Keratinocyte (primary cell): ENCODE results near the gene CD160. TPM values are rescaled to one million over a fixed set of nuclear protein-coding genes. Genes with fewer than 3 reads are reported as not detected.
"Not testable (repeated sequence)": the region's sequence is repeated elsewhere in the genome, so short reads cannot be mapped to it uniquely, and the experiment has no call there.

Experiments
- DNase-seq: peaks from one replicate; pipeline ENCODE4 v3.0.0-alpha.2; 2011; ENCODE audit warnings: low read depth, missing footprints, low spot score
- FAIRE-seq: peaks from 2 replicates; lab custom pipeline; 2011; peaks lifted over from hg19 to GRCh38; lab: Jason Lieb, UNC
- H2AFZ ChIP-seq: 2 replicates; pipeline ENCODE4 v1.6.0; 2012; ENCODE audit warnings: low read length, control low read depth, inconsistent platforms; ENCODE audit not compliant: control insufficient read depth
- H3K27ac ChIP-seq: 2 replicates; pipeline ENCODE4 v1.5.1; 2011; ENCODE audit warnings: low read length; ENCODE audit not compliant: control insufficient read depth, insufficient read depth
- H3K27me3 ChIP-seq: 3 replicates; pipeline ENCODE4 v1.6.0; 2011; ENCODE audit warnings: low read length; ENCODE audit not compliant: control insufficient read depth, insufficient read depth; ENCODE audit errors: extremely low read depth
- H3K36me3 ChIP-seq, 2 experiments: 2 replicates in 1 of 2; 3 replicates in 1 of 2; pipeline ENCODE4 v1.5.1; 2011; ENCODE audit warnings: low read length in 2 of 2, mild to moderate bottlenecking in 1 of 2; ENCODE audit not compliant: control insufficient read depth in 2 of 2, insufficient read depth in 2 of 2; ENCODE audit errors: extremely low read depth in 1 of 2
- H3K4me1 ChIP-seq: 3 replicates; pipeline ENCODE4 v1.5.1; 2011; ENCODE audit warnings: low read length; ENCODE audit not compliant: control insufficient read depth, insufficient read depth; ENCODE audit errors: extremely low read depth
- H3K4me2 ChIP-seq: 3 replicates; pipeline ENCODE4 v1.6.0; 2011; ENCODE audit warnings: low read depth, low read length; ENCODE audit not compliant: control insufficient read depth, insufficient read depth; ENCODE audit errors: extremely low read depth
- H3K4me3 ChIP-seq, 3 experiments: fragments of 200-600 bp in 1 of 3; sonication (generic) in 1 of 3; 2 replicates in 2 of 3; 3 replicates in 1 of 3; pipeline ENCODE4 v1.5.1; 2011 to 2016; ENCODE audit warnings: low read length in 3 of 3, mild to moderate bottlenecking in 3 of 3, control low read depth in 2 of 3, inconsistent platforms in 1 of 3, low read depth in 1 of 3, mixed read lengths in 1 of 3, mixed run types in 1 of 3, moderate library complexity in 1 of 3; ENCODE audit not compliant: control insufficient read depth in 2 of 3, insufficient read depth in 2 of 3; ENCODE audit errors: extremely low read depth in 1 of 3
- H3K79me2 ChIP-seq: 2 replicates; pipeline ENCODE4 v1.6.0; 2012; ENCODE audit warnings: low read length; ENCODE audit not compliant: control insufficient read depth, insufficient read depth
- H3K9ac ChIP-seq: 3 replicates; pipeline ENCODE4 v1.6.0; 2011; ENCODE audit warnings: low read length; ENCODE audit not compliant: control insufficient read depth, insufficient read depth; ENCODE audit errors: extremely low read depth
- H3K9me1 ChIP-seq: 3 replicates; pipeline ENCODE4 v1.6.0; 2011; ENCODE audit warnings: low read length; ENCODE audit not compliant: control insufficient read depth, insufficient read depth; ENCODE audit errors: extremely low read depth
- H3K9me3 ChIP-seq: 2 replicates; pipeline ENCODE4 v1.5.1; 2012; ENCODE audit warnings: low read depth, low read length; ENCODE audit not compliant: control insufficient read depth
- H4K20me1 ChIP-seq: 3 replicates; pipeline ENCODE4 v1.6.0; 2011; ENCODE audit warnings: low read length; ENCODE audit not compliant: control insufficient read depth, insufficient read depth; ENCODE audit errors: extremely low read depth
- dilution Hi-C: fragments of 300-500 bp; cut with MboI; formaldehyde crosslinking; loops from one replicate; pipeline ENCODE4 v1.7.0; 2020; ENCODE audit warnings: low sequenced_read_pairs; ENCODE audit not compliant: extremely low pct_ligation_motif_present
- polyA plus RNA-seq, 5 experiments: library from polyadenylated mRNA; depleted of rRNA in 3 of 5; stranded (reverse) in 3 of 5; stranded (forward) in 1 of 5; unstranded in 1 of 5; fragments of >200 nt; gene quantifications; 1 replicate in 1 of 5; 2 replicates in 3 of 5; 3 replicates in 1 of 5; pipeline versions ENCODE4 v1.2.1 to v1.2.3, GENCODE V29; 2011 to 2012; ENCODE audit warnings: missing spikeins in 2 of 5, low read depth in 1 of 5, low replicate concordance in 1 of 5

Gene CD160
- polyA plus RNA-seq, 1 donor (not counting 4 experiments of a cell fraction or from before 2014, with no cell fraction given) = not detected

- H3K4me3 ChIP-seq, H3K36me3 ChIP-seq, H3K9me3 ChIP-seq, H3K79me2 ChIP-seq, H3K9me1 ChIP-seq, H3K4me1 ChIP-seq, DNase-seq, dilution Hi-C loops, H3K27me3 ChIP-seq, H3K27ac ChIP-seq, H4K20me1 ChIP-seq, H3K9ac ChIP-seq, FAIRE-seq, H3K4me2 ChIP-seq, H2AFZ ChIP-seq: not testable (repeated sequence)
Measured at GRCh38 chr1:145764231-145764940, 45.1 kb downstream of the CD160 start.

GRCh38 chr1:145765127-145765526 is 45.8 kb downstream of the CD160 start:
- H3K4me2 ChIP-seq, H2AFZ ChIP-seq, H3K4me1 ChIP-seq, H3K79me2 ChIP-seq, H4K20me1 ChIP-seq, H3K36me3 ChIP-seq, H3K27ac ChIP-seq, dilution Hi-C loops, H3K27me3 ChIP-seq, DNase-seq, H3K9me3 ChIP-seq, H3K4me3 ChIP-seq, H3K9ac ChIP-seq, H3K9me1 ChIP-seq, FAIRE-seq: not testable (repeated sequence)

GRCh38 chr1:145765585-145766360 is 46.5 kb downstream of the CD160 start:
- H3K27ac ChIP-seq, H3K9ac ChIP-seq, DNase-seq, H3K4me3 ChIP-seq, H3K4me2 ChIP-seq, H3K4me1 ChIP-seq, H2AFZ ChIP-seq, H3K36me3 ChIP-seq, FAIRE-seq, H4K20me1 ChIP-seq, H3K27me3 ChIP-seq, H3K9me3 ChIP-seq, H3K9me1 ChIP-seq, H3K79me2 ChIP-seq, dilution Hi-C loops: not testable (repeated sequence)

DNA sequence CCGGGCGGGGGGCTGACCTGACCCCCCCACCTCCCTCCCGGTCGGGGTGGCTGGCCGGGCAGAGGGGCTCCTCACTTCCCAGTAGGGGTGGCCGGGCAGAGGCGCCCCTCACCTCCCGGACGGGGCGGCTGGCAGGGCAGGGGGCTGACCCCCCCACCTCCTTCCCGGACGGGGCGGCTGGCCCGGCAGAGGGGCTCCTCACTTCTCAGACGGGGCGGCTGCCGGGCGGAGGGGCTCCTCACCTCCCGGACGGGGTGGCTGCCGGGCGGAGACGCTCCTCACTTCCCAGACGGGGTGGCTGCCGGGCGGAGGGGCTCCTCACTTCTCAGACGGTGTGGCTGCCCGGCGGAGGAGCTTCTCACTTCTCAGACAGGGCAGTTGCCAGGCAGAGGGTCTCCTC is 47.6 kb downstream of the CD160 start:
- H3K4me1 ChIP-seq, H3K9me3 ChIP-seq, DNase-seq, H3K9ac ChIP-seq, H4K20me1 ChIP-seq, dilution Hi-C loops, H3K9me1 ChIP-seq, H3K4me3 ChIP-seq, H2AFZ ChIP-seq, H3K27me3 ChIP-seq, H3K36me3 ChIP-seq, H3K27ac ChIP-seq, H3K79me2 ChIP-seq, H3K4me2 ChIP-seq, FAIRE-seq: not testable (repeated sequence)

DNA sequence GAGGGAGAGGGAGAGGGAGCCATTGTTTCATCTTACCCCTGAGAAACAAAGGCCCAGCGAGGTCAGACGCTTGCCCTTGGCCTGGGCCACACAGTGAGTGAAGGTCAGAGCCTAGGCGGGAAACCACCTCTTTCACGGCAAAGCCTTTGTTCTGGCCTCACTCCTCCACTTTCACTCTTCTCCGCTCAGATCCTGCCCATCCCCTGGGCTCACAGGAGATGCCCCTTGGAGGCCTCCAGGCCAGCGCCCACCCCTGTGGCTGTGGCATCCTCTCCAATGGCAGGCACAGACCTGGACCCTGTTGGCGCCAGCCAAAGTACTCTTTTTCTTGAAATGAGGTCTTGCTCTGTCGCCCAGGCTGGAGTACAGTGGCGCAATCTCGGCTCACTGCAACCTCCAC is 48.7 kb downstream of the CD160 start:
- H3K79me2 ChIP-seq, H3K27ac ChIP-seq, H3K36me3 ChIP-seq, H3K9ac ChIP-seq, H4K20me1 ChIP-seq, H3K4me1 ChIP-seq, DNase-seq, H3K4me3 ChIP-seq, FAIRE-seq, H3K9me3 ChIP-seq, H3K27me3 ChIP-seq, H3K9me1 ChIP-seq, dilution Hi-C loops, H3K4me2 ChIP-seq, H2AFZ ChIP-seq: not testable (repeated sequence)
